Putamen (tissue), 1 donor: ENCODE measurements around the gene DNAAF3.

Experiments used
- DNase-seq: peaks from one replicate; pipeline ENCODE4 v3.0.0-alpha.2; 2016; ENCODE audit warnings: low spot score

Gene DNAAF3

GRCh38 chr19:55116232-55116858 is 50.1 kb downstream of the DNAAF3 start:
- peak; percentile 64 for DNase-seq

- DNase-seq = no peak
Measured at GRCh38 chr19:55115446-55116065, 50.9 kb downstream of the DNAAF3 start.

- DNase-seq = no peak
Measured at GRCh38 chr19:55114566-55115145, 51.8 kb downstream of the DNAAF3 start.

- DNase-seq = peak; percentile 49
Measured at GRCh38 chr19:55113570-55114039, 52.8 kb downstream of the DNAAF3 start.

GRCh38 chr19:55112777-55113569 is 53.4 kb downstream of the DNAAF3 start:
- DNase-seq = no peak

- no peak for DNase-seq
Measured at GRCh38 chr19:55112246-55112776, 54.1 kb downstream of the DNAAF3 start.

GRCh38 chr19:55111238-55111831 is 55.1 kb downstream of the DNAAF3 start:
- no peak for DNase-seq

- DNase-seq = no peak
Measured at GRCh38 chr19:55109527-55110291, 56.7 kb downstream of the DNAAF3 start.
